ENCODE measurements around the gene SORCS3.

DNA sequence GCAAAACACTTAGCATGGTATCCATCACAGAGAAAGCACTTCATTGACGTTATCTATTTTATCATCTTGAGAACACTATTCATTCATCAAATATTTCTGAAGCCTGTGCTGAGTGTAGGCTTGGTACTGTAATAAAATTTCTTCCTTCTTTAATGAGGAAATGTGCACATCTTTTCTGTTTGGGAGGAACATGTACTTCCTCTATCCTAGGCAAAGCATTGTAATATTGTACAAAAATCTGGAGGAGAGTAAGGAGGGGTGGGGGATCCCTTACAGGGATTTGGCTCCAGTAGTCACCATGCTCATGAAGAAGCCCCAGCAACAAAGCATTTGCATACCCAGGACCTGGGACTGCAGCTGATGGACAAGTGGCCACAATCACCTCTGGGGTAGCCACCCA lies 39.9 kb upstream of the SORCS3 start:
- TF ChIP-seq EZH2phosphoT487 (IDR thresholded peaks at IDR 0.05; ENCODE audit: insufficient read depth, low read depth): no peak
- TF ChIP-seq EZH2 (IDR thresholded peaks at IDR 0.05; ENCODE audit: insufficient read depth, poor library complexity, severe bottlenecking): no peak
